SHP77 (cell line): ENCODE data around the gene MYO1E.
A peak's percentile ranks its signal among the peaks of the same experiment; 100 is the strongest.
"Not testable (repeated sequence)": the region's sequence is repeated elsewhere in the genome, so short reads cannot be mapped to it uniquely, and the experiment has no call there.

Source experiments
- DNase-seq, 2 experiments: peaks; one replicate each; lab custom pipeline; 2025; lab: John Stamatoyannopoulos, UW

MYO1E gene

DNA sequence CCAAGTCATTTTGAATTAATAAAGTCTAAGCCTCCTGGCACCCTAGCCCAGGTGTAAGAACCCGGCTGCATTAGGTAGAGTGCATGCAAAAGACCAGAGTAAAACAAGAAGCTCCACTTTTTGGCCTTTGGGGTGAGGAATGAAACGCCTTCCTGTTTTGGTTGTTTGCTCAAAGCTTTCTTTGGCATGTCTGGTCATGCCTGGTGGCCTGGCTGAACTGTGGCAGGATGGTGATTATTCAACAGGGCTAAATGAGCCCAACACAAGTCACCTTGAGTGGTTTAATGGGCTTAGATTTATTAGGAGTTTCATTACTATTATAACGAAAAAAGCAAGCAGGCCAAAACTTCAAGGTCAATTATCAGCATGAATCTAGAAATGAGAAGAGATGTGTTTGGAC, 206.9 kb downstream of the MYO1E start:
- DNase-seq: peak in 1 of 2 experiments; percentile 11

- not testable (repeated sequence) for DNase-seq
Observed at GRCh38 chr15:59162080-59162479, 210.6 kb downstream of the MYO1E start.

DNA sequence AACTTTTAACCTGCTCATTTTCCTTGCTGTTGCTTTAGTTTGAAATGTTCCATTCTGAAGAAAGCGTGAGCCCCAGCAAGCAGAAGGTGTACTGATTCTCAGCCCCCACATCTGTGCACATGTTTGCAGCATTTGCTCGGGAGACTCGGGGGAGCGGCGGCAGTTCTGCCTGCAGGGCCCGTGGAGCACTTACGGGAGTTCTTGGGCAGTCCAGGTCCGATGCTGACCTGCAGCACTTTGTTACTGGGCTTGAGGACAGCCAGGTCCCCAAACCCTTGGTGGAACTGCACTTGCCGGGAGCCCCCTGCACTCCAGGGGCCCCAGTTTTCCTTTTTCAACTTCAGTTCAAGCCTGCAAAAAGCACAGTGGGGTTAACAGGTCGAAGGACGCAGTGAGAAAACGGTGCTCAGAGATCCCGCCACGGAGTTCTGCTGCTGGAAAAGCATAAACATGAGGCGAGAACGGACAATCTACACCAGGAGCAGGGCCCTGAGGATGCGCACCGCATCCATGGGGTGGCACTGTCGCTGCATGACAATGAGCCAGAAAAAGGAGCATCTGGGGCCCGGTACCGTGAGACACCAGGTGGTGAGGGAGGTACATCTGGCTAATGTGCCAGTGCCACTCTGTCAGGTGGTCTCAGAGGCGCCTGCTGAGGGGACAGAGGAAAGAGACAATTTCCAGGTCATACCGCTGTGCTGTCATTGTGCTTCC, 211.6 kb downstream of the MYO1E start:
- DNase-seq: peak; percentile 59 to 77

DNA sequence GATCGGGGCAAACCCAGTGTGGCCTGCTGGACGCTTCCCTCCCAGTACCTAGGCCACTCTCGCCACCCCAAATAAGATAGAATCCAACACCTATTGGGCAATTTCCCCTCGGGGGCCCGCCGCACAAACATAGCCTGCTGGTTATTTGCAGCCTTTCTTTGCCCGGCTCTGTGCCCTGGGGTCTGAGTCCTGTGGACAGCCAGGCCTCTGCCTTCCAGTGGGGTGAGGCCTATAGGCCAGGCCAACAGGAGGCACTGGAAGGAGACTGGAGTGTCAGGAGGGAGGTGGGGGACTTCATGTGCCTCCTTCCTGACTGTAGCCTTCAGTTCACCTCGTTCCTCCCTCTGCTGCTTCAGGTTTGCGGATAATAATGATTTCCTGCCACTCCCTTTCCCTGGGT, 213.5 kb downstream of the MYO1E start:
- DNase-seq: no peak

DNA sequence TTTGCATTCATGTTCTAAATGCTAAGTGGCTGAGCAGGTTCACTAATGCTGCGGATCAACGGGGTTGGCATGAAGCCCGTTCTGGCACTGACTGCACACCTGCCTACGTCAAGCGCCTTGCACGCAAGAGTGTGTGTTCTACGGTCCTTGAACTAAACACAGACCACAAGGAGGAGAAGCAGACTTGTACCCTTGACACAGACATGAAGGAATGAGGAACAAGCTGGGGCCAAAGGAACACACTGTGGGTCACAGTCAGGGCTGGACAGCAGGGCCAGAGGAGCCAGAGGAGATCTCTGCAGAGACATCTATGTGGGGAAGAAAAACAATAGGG, 214.0 kb downstream of the MYO1E start:
- DNase-seq: peak; percentile 47 to 52

DNA sequence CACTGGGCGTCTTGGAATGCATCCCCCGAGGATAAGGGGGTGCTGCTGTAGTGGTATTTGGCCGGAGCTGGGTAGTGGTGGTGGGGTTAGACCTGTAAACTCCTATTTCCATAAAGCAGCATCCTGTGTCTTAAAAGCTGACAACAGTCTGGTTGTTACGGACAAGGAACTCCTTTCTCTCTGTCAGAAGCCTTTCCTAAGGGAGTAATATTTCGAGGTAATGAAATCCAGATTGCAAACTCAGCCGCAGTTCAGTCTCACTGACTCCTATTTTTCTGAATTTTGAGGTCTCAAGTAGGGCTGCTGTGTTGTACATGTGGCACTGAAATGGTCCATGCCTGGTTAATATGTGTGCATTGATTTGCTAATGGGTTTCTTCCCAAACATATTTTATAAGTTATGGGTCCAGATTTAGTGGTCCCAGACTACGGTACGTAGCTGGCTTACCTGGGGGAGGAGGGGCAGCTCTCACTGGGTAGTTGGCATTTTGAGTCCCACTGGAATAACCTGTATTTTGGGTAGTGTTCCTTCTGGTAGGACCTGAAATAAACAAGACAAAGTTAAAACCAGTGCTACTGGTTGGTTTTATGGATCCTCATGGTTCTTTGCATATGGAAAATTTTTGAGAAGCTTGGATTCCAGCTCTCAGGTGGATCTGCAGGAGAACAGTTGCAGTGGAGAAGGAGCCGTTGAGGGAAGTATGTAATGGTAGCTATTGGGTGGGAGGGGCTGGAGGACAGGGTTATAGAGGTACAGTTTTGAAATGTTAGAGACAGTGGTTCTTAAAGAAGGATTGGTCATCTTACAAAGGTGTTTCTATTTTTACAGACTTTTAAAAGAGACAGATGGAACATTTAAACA, 214.6 kb downstream of the MYO1E start:
- DNase-seq: peak in 1 of 2 experiments; percentile 35

GRCh38 chr15:59157396-59157795, 215.3 kb downstream of the MYO1E start:
- no peak for DNase-seq

DNA sequence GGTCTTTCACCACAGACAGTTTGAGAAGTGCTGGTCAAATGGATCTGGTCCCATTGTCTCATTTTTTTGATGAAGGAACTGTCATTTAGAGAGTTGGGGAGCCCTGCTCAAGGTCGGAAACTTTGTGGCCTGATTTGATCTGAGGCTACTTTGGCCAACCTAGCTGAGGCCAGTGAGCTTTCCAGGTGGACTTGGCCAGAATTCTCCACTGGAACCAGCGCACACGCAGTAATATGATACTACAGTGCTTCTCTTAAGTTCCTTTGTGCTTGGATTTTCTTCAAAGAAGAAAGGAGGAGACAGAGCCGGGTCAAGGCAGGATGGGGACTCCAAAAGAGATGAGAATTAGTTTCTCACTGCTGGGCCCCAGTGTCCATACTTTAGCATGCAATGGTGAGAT, 217.2 kb downstream of the MYO1E start:
- DNase-seq: no peak

- DNase-seq: no peak
Observed at GRCh38 chr15:59154243-59154642, 218.4 kb downstream of the MYO1E start.

- DNase-seq: no peak
Observed at GRCh38 chr15:59153466-59153865, 219.2 kb downstream of the MYO1E start.

DNA sequence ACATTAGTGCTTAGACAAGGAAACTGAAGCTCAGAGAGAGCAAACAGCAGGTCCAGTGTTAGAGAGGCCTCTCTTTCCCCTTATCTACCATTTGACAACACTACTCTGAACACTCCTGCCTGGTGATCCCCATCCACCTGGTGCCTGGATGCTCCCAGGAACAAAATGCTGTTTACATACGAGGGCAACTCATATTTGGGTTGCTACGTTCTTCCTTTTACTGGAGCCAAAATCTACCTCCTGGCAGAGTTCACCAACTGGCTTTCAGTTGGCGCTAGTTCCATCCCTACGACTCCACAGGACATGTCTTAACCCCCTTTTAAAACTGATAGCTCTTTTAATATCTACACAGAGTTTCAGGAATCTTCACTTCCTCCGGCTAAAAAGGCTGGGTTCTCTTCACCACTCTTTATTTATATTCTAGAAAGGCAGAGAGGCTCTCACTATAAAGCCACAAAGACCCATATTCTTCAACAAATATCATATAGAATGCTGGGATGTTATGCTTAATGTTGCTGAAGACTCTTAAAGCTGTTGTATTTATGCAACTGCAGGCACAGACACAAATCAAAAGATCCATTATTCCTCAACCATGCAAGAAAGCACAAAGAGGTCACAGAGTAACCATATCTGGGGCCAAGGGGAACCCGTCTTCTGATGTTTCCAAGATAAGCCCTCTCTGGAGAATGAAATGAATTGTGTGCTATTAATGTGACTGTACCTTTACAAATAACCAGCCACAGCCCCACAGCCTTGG, 219.8 kb downstream of the MYO1E start:
- no peak for DNase-seq

DNA sequence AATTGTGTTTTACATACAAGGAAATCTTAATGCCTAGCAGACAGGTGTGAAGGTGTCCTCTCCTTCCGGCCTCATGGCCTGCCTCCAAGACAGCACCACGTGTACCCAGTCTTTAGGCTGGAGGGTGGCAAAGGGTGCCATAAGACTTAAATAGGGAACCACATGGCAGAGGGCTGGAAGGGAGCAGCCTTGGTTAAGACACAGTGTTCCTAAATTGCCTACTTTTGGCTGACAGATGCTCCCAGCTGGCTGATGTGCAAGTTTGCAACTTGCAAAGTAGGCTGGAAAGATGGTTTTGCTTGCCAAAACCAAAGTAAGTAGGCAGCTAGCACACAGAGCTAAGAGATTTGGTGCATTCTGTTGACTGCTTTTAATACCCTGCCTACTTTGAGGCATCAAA, 222.5 kb downstream of the MYO1E start:
- no peak for DNase-seq

GRCh38 chr15:59148153-59148833, 224.4 kb downstream of the MYO1E start:
- DNase-seq: no peak

- DNase-seq: no peak
Observed at GRCh38 chr15:59147666-59148065, 225.0 kb downstream of the MYO1E start.

DNA sequence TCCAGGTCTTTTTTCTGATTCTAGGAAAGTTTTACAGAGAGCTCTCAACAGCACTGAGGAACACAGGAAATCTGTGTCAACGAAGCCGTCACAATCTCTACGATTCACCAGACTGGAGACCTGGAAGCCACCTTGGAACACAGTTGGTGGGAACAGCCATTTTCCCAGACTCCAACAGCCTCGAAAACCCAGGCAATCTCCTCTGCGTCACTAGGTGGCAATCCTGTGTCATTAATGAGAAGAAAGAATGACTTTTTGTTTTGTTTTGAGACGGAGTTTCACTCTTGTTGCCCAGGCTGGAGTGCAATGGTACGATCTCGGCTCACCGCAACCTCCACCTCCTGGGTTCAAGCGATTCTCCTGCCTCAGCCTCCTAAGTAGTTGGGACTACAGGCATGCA, 228.1 kb downstream of the MYO1E start:
- peak in 1 of 2 experiments; percentile 4 for DNase-seq

DNA sequence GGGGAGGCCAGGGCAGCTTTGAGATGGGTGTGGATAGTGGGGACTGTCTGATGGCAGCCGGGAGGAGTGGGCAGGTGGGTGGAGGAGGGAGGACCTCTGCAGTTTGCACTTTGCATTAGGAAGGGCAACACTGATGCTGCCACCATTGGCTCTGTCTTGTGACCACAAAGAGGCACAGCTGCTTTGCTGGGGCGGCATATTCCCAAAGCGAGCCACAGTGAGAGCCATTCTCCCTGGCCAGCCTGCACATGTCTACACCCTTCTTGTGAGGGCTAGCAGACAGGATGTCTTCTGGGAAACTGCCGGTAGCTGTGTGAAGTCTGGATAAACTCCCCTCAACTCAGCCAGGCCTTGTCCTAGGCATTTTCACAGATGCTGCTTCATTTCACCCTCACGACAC, 229.4 kb downstream of the MYO1E start:
- DNase-seq: no peak

- no peak for DNase-seq
Observed at GRCh38 chr15:59140422-59141226, 232.0 kb downstream of the MYO1E start.

DNA sequence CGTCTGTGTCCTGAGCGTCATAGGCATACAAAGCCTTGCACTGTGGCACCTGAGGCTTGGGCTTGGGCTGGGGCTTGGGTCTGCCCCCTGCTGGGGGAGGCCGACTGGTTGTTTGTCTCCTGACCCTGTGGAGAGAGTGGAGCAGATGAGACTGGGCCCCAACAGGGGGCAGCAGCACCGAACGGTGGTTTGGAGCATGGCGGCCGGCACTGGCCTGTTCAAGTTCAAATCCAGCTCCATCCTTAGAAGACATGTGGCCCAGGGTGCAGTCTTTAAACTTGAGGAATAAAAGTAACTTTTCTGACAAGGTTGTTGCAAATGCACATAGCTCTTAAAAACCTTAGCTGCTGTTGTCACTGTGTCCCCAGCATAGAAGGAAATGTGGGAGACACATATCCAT, 234.4 kb downstream of the MYO1E start:
- peak; percentile 26 to 29 for DNase-seq

DNA sequence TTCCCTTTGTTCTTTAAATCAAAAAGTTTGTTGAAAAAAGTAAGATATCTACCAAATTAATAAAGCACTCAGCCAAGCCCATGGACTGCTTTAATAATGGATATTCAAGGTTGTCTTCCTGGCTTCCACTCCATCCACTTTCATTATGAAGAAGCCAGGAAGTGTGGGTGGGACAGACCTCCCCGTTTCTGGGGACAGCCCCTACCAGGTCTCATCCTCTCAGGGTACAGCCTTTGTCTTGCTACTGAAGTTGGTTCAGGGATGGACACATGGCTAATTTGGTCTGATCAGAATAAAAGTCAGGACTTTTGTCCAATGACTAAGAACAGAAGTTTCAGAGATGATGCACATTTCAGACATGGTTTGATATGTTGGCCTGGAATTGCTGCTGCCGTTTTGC, 235.1 kb downstream of the MYO1E start:
- DNase-seq: no peak

GRCh38 chr15:59133929-59134427, 238.7 kb downstream of the MYO1E start:
- no peak for DNase-seq

DNA sequence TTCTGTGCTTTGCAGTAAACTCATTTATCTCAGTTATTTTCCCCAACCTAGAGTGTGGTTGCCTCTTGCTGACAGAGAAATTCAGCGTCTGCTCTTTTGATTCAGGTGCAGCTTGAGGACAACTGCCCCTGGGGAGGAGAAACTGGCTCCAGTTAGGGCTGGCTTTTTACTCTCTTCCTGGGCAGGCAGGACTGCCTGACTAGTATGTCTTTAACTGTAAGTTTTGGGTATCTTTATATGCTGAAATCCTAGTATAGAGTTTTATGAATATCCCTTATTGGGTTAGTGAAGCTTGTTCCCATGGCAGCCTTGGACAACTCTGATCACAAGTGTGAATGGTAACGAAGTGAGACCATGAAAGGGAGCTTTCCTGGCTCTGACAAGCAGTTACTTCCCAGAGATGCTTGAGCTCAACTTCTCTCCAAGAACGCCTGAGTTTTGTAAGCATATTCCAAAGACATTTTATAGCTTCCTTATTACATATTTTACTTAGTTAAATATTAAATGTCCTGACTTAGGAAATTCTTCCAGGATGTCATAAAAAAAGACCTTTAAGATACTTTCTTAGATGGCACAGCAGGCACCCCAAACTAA, 240.6 kb downstream of the MYO1E start:
- no peak for DNase-seq
